OCI-LY3 (cell line): ENCODE results near the gene MAGI2.

Source experiments
- CTCF ChIP-seq: fragments of 200-600, 300-600 bp; sonication (generic); IDR thresholded peaks from 2 replicates; pipeline ENCODE4 v1.5.1; 2014; ENCODE audit warnings: antibody characterized with exemption, low read length, low read depth
- EZH2phosphoT487 ChIP-seq: fragments of 200-600 bp; shearing (Covaris generic); IDR thresholded peaks from 2 replicates; pipeline ENCODE4 v1.6.1; 2018; ENCODE audit warnings: antibody characterized with exemption, mixed run types, low read depth

- TF ChIP-seq CTCF (no peak), EZH2phosphoT487 (no peak)
Observed at GRCh38 chr7:77991656-77992055, 1461.8 kb downstream of the MAGI2 start.
